Hematopoietic multipotent progenitor cell treated with erythropoietin and hydrocortisone succinate and interleukin-3 and kit ligand, for 15 days (in vitro differentiated cells): ENCODE results near the gene RASGEF1C.

Source experiments
- DNase-seq: peaks from one replicate; pipeline ENCODE4 v3.0.0-alpha.2; 2015; ENCODE audit warnings: low spot score

RASGEF1C gene

GRCh38 chr5:180179442-180180420 lies 29.3 kb downstream of the RASGEF1C start:
- DNase-seq, result no peak

GRCh38 chr5:180178531-180179441 lies 30.2 kb downstream of the RASGEF1C start:
- no peak for DNase-seq

- DNase-seq, result no peak
Measured at GRCh38 chr5:180176191-180176590, 32.8 kb downstream of the RASGEF1C start.

- no peak for DNase-seq
Measured at GRCh38 chr5:180175015-180175431, 34.0 kb downstream of the RASGEF1C start.

- DNase-seq, result no peak
Measured at GRCh38 chr5:180174587-180174972, 34.4 kb downstream of the RASGEF1C start.

GRCh38 chr5:180173875-180174586 lies 35.0 kb downstream of the RASGEF1C start:
- no peak for DNase-seq

- no peak for DNase-seq
Measured at GRCh38 chr5:180173198-180173544, 35.8 kb downstream of the RASGEF1C start.

- no peak for DNase-seq
Measured at GRCh38 chr5:180172447-180173197, 36.4 kb downstream of the RASGEF1C start.

GRCh38 chr5:180171568-180172094 lies 37.4 kb downstream of the RASGEF1C start:
- no peak for DNase-seq

- no peak for DNase-seq
Measured at GRCh38 chr5:180170810-180171567, 38.0 kb downstream of the RASGEF1C start.

- DNase-seq, result no peak
Measured at GRCh38 chr5:180170106-180170809, 38.8 kb downstream of the RASGEF1C start.

- DNase-seq, result no peak
Measured at GRCh38 chr5:180169248-180170105, 39.5 kb downstream of the RASGEF1C start.

GRCh38 chr5:180168758-180169157 lies 40.3 kb downstream of the RASGEF1C start:
- DNase-seq, result no peak

GRCh38 chr5:180166176-180166575 lies 42.8 kb downstream of the RASGEF1C start:
- DNase-seq, result no peak

GRCh38 chr5:180162304-180162661 lies 46.7 kb downstream of the RASGEF1C start:
- DNase-seq, result no peak

- DNase-seq, result no peak
Measured at GRCh38 chr5:180161420-180162303, 47.3 kb downstream of the RASGEF1C start.

GRCh38 chr5:180160789-180161188 lies 48.2 kb downstream of the RASGEF1C start:
- DNase-seq, result no peak

GRCh38 chr5:180160215-180160614 lies 48.8 kb downstream of the RASGEF1C start:
- no peak for DNase-seq
